Left renal cortex interstitium (tissue), 4 donors: Measurements from ENCODE around the gene PTRH1. TPM values are rescaled to one million over a fixed set of nuclear protein-coding genes. Genes with fewer than 3 reads are reported as not detected.

Experiments used
- DNase-seq, 4 donors: peaks; one replicate each; pipeline ENCODE4 v3.0.0-alpha.2; 2013; ENCODE audit warnings: low read depth in 4 of 4, low spot score in 2 of 4, missing footprints in 1 of 4
- polyA plus RNA-seq, 4 donors: library from polyadenylated mRNA; unstranded; fragments of 120-200 nt; gene quantifications; one replicate each; pipeline ENCODE4 v1.2.1, GENCODE V29; 2013; ENCODE audit not compliant: insufficient read length in 4 of 4

PTRH1 gene
- polyA plus RNA-seq, 4 donors = 7.4 to 21.6 (median 14.2) TPM

DNA sequence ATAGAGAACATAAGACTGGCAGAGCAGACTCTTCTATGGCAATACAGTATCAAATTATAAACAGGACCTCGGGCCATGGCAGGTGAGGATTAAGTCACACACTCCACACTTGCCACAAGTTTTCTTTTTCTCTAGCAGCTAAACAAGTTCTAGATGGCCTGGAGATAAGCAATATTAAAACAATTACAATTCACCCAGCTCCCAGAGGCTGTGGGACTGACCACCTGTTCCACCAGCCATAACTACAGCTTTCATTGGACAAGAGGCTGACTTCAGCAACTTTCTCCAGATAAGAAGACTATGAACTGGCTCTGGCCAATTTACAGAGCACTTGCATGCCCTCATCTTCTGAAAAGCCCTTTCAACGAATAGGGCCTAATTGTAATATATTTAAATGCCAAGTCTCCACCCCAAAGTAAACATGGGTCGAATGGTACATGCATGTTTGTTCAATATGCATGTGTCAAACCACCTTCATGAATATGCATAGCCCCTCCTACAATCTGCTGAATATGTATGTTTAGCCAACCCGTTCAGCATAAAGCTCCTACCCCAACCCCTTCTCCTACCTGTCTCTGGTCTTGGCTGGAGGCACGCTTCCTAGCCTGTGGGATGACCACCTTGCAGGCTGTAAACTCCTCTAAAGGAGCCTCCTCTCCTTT lies 14.7 kb downstream of the PTRH1 start:
- no peak for DNase-seq

DNA sequence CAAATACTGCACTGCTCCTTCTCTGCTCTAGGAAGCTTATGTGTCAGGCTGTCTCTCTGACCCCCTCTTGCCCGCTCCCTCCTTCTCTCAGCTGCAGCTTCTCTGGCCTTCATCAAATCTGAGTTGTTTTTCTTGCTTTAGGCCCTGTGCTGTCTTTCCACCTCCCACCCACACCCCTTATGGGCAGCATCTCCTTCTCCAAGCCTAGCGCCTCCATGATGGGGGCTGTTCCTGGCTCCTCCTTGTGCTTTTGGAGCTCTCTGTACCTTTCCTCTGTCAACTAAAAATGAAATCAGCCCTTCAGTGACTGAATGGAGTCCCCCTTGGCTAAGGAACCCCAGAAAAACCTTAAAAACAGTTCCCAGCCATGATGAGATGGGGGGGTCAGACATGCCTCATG lies 15.3 kb downstream of the PTRH1 start:
- DNase-seq = no peak

DNA sequence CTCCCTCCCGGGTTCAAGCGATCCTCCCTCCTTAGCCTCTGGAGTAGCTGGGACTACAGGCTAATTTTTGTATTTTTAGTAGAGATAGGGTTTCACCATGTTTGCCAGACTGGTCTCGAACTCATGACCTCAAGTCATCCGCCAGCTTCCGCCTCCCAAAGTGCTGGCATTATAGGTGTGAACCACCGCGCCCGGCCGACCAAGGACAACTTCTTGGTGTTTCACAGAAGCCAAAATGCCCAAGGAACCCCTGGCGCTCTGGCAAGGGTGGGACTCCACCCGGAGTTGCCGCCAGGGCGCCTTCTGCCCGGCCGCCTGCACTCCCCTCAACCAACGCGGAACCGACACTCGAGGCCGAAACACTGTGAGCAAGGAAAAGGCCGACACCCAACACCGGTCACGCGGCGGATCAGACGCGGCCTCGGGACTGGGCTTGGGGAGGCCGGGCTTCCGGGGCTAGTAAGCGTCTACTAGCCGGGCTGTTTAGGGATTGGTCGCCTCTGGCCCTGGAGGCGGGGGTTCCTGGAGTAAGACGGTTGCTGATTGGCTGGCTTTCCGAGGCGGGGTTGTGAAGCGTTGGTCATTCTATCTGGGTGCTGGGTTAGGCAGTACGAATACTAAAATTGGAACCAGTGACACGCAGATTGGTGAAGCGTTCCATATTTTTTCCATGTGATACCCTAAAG lies 16.3 kb downstream of the PTRH1 start:
- DNase-seq = peak; percentile 84 to 92 (median 88)

DNA sequence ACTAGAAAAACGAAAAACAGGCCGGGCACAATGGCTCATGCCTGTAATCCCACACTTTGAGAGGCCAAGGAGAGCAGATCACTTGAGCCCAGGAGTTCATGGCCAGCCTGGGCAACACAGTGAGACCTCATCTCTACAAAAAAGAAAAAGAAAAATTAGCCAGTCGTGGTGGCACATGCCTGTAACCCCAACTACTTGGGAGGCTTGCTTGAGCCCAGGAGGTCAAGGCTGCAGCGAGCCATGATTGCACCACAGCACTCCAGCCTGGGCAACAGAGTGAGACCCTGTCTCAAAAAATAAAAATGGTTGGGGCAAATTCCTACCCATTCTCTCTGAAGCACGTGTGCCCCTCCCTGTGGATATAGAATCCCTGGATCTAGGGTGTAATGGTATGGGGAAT lies 17.1 kb downstream of the PTRH1 start:
- DNase-seq = no peak

DNA sequence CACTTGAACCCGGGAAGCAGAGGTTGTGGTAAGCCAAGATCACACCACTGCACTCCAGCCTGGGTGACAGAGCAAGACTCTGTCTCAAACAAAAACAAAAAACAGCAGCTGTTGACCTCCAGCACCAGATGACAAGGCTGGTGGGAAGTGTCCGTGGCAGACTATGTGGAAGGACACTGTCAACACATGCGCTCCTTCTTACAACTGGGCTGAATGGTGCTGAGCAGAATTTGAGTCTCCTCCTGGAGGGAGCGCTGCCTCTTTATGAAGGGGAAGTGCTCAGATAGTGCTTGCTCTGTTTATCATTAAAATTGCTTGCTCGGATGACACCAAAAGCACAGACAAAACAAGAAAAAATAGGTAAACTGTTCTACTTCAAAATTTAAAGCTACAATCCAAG lies 17.9 kb downstream of the PTRH1 start:
- DNase-seq = no peak

DNA sequence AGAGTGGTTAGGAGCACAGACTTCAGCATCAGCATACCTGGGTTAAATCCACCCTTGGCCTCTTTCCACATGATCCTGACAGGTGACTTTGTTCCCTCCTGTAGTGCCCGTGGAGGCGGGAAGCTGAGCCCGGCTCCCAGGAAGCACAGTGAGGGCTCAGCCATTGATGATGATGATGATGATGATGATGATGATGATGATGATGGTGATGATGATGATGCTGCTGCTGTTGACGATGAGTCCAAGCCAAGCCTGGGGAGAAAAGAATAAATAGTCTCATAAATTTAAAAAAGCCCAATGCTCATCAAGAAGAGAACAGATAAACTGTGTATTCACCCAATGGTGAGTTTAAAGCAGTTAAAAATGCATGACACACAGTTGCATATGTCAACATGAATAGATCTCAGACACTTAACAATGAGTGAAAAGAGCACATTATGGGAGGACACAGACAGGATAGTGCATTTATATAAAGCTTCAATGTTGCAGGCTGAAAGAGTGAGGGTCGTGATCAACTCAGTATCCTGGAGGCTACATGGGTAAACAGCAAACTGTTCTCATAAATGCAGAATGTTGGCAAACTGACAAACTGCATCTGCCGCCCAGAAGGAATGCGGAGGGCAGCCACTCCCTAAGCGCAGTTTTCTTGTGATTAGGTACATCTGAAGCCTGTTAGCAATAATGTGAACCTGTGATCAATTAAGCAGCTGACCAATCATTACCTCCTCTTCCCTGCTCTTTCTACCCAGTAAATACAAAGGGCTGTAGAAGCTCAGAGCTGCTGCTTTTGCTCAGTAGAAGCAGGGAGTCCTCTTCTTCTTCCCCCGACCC lies 20.4 kb downstream of the PTRH1 start:
- no peak for DNase-seq

DNA sequence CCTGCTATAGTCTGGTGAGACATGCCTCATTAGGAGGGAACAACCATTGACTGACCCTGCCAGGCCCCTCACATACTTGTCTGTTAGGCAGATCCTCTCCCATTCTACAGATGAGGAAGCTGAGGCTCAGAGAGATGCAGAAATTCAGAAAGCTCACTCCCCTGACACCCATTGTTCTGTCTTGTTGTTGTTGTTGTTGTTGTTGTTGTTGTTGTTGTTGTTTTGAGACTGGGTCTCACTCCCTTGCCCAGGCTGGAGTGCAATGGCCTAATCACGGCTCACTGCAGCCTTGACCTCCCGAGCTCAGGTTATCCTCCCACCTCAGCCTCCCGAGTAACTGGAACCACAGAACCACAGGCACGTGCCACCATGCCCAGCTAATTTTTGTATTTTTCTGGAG lies 21.8 kb downstream of the PTRH1 start:
- no peak for DNase-seq

DNA sequence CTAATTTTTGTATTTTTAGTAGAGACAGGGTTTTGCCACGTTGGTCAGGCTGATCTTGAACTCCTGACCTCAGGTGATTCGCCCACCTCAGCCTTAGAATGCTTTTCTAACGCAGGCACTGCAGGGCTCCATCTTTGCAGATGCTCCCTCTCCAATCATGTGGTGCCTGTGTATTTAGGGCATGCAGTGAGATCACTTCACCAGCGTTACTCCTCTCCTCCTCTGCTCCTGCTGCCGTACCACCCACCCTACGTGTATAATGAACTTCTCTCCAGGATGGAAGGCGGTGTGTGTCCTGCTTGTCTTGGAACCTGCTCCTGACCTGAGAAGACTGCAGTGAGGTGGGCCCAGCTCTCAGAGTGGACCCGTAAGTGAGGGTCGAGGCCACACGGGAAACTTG lies 22.3 kb downstream of the PTRH1 start:
- DNase-seq = no peak

DNA sequence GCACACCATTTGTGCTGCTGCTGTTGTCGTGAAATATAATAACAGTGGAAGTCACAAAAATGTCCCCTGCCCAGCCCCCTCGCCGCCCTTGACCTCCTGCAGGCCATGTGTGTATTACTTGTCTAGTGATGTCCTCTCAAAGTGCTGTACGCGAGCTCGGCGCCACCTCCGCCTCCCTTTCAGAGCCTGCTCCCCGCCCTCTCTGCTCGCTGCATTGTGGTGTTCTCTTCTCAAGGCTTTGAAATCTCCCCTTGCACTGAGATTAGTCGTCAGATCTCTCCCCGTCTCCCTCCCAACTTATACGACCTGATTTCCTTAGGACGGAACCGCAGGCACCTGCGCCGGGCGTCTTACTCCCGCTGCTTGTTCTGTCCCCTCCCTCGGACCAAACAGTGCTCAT lies 23.4 kb downstream of the PTRH1 start:
- no peak for DNase-seq

DNA sequence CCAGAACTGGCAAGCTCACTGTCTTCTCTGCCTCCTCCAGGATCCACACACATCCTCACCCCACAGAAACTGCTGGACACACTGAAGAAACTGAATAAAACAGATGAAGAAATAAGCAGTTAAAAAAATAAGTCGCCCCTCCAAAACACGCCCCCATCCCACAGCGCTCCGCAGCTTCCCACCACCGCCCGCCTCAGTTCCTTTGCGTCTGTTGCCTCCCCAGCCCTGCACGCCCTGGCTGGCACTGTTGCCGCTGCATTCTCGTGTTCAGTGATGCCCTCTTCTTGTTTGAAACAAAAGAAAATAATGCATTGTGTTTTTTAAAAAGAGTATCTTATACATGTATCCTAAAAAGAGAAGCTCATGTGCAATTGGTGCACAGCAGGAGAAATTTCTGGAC lies 24.7 kb downstream of the PTRH1 start:
- no peak for DNase-seq

DNA sequence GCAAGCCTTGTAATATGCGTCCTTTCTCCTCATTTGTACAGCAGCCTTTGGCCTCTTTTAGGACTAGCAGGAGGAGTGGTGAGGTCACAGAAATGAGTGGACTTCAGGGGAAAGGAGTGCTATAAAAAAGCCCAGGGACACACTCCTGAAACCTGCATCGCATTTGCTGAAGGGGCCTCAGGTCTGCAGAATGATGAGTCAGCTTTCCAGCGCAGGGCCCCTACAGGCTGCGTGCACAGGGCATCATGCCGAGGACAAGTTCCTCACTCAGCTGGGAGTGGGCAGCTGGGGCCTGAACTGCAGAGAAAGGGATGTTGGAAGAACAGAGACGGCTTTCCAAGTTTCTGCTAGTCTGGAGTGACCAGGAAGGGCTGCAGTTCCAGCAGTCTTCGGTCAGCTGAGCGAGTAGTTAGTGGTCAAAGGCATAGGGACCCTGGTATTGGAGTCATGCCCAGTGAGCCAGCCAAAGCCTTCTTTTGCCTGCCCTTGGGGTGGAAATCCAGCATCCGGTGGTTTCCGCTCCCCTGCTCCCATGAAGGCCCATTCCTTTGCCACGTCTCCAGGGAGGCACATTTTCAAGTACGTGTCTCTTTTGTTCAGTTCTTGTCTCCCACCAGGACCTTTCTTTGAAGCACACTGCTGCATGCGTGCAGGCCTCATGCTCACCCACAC lies 26.0 kb downstream of the PTRH1 start:
- DNase-seq = no peak

DNA sequence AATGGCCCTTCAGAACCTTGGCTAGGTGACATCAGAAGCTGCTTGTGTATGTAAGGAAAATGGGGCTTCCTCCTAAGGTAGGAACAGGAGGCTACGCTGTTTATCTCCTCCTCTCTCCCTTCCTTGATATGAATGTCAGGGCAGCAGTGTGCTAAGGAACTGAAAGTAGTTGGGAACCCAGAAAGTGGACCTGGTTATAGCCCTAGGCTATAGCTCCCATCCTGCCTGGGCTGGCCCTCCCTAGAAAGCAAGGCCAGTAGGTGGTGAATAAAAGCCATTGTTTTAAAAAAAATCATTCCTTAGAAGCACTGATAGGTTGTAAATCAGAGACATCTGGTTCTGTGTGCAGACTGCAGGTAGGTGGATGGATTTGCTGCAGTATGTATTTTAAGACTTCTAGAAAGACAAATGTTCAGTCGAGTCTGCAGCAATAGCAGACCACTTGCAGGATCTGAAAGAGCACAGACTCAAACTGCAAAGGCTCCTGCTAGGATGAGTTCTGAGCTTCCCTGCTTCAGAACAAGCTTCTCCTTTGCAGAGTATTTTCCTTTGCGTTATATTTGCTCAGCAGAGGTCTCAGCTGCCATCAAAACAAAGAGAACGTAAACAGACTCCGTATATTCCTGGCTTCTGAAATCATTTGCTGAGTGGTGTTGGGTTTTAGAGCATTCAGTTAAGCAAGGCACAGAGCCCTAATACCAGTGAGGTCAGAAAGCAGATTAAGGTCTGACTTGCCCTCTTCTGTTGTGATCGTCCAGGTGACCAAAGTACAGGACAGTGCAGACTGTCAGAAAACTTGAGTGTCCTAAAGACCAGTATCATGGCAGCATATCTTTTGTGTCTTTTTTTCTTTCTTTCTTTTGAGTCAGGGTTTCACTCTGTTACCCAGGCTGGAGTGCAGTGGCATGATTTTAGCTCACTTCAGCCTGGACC lies 28.7 kb downstream of the PTRH1 start:
- DNase-seq = no peak

DNA sequence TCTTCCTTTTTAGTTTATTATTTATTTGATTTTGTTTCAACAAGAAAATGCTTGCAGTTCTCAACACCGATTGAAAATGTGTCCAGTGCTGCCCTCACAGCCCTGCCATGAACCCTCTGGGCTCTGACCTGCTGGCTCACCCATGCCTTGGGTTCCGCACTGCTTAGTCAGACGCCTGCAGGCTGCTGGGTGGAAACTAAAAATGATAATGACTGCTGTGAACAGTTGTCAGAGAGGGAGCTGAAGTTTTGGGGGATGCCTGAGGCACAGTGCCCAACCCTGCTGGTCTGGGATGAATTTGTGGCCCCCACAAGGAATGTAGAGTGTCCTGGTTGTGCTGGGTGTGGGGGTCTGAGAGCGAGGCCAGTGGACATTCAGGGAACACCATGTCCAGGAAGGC lies 30.9 kb downstream of the PTRH1 start:
- no peak for DNase-seq

DNA sequence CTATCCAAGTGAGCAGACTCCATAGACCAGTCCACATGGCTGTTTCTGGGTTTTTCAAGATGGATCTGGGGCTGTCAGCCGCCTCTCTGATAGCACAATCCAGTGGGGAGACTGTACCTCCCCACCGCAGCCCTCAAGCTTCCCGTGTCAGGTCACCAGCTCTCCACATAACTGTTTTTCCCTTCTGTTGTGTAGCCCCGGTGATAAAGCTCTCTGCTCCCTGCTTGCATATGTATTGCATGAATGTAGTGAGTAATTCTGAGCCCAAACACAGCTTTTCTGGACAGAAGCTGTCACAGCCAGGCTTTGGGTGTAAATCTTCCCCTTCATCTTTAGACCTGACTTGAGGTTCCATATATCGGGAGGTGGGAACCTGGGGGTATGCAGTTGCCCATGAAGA lies 31.7 kb downstream of the PTRH1 start:
- no peak for DNase-seq

DNA sequence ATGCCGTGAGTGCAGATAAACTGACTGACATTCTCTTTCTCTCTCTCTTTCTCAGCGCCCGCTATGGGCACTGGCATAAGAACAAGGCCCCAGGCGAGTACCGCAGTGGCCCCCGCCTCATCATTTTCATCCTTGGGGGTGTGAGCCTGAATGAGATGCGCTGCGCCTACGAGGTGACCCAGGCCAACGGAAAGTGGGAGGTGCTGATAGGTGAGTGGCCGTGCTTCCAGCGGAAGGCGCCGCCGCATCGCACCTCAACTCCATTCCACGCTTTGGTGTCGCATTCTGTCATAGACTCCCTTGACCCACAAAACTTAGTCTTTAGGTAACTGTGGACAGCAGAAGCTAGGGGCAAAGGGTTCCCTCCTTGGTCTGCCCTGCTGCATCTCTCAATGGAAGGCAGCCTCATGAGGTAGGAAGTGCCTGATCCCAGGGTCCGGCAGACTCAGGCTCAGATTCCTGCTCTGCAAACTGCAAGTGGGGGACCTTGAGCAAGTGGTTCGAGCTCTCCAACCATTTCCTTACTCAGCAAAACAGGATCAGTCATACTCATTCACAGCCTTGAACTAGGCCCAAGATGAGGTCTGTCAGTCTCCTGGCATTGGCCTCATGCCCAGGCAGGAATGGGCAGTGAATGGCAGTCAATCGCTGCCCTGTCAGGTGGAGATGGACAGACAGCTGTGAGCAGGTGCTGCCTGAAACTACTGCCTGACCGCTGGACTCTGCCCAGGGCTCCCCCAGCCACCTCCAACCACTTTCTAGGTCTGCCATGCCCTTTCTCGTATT lies 32.9 kb downstream of the PTRH1 start:
- DNase-seq = no peak

DNA sequence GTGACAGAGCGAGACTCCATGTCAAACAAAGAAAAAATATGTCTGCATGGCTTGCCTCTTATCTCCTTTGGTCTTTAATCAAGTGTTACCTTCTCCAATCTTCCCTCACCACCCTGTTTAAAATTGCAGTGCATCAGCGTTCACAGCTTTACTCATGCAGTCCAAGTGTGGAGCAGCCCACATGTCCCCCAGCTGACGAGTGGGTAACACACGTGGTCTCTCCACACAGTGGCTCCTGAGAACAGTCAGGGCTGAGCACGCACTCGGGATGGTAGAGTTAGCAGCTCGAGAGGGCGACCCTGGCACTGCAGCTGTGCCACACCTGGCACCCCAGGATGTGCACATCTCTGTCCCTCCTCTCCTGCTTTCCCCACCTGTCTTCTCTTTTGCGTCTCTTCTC lies 34.6 kb downstream of the PTRH1 start:
- DNase-seq = no peak

DNA sequence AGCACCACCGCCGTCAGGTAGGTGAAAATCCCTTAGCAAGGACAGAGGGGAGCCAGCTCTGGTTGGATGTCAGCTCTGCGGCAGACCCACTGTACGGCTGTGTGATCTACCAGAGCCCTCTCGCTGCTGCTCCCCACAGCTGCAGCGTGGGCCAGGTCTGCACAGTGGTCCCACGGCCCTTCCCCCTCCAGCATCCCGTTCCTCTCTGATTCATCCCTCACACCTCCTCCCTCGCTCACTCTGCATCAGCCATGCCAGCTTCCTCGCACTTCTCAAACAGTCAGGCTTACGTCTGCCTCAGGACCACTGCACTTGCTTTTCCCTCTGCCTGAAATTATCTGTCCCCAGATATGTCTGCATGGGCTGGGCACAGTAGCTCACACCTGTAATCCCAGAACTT lies 35.2 kb downstream of the PTRH1 start:
- no peak for DNase-seq

DNA sequence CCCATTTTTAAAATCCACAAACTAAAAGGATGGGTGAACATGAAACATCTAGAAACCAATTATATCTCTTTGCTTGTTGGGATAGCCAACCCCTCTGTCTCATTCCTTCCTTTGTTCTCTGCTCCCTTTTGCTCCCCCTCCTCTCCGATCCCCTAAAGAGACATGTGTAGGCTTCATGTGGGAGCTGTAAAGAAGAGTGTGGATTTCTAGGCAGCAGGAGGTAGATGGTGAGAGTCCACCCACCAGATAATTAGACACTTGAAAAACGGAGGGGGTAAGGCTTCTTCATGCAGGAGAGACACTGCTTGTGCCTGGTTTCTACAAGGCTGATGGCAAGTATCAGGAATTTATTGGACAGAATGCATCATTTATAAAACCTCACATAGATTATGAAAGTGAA lies 36.0 kb downstream of the PTRH1 start:
- no peak for DNase-seq

DNA sequence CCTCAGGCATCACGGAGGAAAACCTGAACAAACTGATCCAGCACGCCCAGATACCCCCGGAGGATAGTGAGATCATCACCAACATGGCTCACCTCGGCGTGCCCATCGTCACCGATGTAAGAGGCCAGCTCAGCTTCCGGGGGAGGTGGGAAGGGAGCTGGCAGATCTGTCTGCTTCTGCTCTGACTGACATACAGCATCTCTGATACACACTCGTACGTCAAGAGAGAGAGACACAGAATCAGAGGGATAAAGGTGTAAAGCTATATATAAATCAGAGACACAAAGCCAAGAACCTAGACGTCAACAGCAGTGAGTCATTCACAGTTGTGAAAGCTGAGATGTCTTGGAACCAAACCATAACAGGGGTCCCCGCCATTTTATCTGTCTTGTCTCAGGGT lies 38.8 kb downstream of the PTRH1 start:
- no peak for DNase-seq
